NCI-H146 (cell line): ENCODE measurements around the gene COL4A5.

Experiments
- DNase-seq: peaks from one replicate; lab custom pipeline; 2025; lab: John Stamatoyannopoulos, UW

The COL4A5 gene

DNA sequence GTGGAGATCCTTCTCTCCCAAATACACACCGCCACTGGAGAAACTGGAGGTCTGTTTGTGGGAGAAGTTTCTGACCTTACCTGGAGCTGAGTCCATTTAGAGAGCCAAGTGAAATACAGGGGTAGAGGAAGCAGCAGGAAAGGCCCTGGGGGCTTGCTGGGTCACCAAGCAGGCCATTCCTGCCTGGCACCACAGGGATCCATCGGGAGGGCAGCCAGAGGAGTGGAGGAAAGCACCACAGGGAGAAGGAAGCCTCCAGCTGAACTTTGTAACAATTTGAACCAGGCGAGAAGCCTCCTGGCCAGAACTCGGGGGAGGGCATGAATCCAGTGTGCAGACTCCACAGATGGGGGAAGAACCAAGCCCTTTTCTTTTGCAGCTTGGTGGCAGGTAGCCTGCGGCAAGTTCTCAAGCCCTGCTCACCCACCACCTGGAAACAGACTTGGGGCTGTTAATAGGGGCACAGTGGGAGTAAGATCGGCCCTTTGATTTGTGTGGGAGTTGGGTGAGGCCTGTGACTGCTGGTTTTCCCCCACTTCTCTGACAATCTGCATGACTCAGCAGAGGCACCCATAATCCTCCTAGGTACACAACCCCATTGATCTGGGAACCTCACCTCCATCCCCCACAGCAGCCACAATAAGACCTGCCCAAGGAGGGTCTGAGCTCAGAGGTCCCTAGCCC lies 202.1 kb downstream of the COL4A5 start:
- no peak for DNase-seq

DNA sequence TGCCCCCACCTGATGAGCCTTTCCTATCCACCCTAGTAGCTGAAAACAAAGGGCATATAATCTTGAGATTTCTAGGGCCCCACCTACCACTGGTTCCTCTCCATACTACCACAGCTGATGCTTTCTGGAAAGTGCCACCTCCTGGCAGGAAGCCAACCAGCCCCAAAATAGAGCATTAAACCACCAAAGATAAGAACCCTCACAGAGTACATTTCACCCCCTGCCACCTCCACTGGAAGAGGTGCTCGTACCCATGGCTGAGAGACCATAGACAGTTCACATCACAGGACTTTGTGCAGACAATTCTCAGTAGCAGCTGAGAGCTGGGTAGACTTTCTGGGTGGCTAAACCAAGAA lies 202.6 kb downstream of the COL4A5 start:
- no peak for DNase-seq

DNA sequence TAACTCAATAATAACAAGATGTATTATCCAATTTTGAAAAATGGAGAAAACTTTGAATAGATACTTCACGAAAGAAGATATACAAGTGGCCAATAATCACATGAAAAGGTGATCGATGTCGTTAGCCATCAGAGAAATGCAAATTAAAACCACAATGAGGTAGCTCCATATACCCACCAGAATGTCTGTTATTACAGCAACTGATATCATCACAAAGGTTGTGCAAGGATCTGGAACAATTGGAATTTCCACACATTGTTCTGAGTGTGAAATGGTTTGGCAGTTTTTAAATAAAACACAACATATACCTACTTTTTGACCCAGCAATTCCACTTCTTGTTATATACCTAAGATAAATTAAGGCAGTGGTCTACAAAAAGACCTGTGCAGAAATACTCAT lies 225.1 kb downstream of the COL4A5 start:
- no peak for DNase-seq

DNA sequence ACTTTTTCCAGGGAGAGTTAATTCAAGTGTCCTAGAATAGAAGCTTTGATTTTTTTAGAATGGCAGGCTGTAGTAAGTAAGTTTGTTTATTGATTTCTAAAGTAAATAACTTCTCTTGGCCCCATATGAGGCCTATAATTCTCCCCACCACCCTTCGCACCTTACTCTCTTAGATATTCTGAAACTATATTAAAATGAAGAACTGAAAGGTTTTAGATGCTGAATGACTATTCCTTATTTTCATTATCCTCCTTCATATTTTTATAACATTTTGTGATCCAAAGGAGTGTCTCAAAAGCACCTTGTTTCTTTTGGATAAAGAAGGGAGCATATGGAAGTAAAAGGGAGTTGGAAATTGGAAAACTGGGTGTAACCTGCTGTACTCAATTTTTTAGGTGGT lies 226.5 kb downstream of the COL4A5 start:
- no peak for DNase-seq

DNA sequence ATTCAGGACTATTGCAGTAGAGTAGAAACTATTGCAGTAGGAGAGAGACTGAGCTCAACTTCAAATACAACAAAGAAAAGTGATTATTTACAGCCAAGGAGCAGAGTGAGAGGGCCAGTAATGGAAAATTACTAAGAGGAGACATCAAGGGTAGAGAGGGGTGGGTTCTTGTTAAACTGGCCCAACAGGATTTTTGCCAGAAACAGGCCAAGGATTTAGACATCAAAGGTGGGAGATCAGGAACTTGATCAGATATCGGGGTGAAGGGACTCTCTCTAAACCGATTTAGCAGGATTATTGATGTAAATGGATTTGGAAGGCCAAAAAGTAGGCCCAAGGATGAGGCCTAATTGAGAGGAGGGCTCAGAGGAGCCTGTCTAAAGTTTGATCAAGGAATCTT lies 231.9 kb downstream of the COL4A5 start:
- DNase-seq: no peak

DNA sequence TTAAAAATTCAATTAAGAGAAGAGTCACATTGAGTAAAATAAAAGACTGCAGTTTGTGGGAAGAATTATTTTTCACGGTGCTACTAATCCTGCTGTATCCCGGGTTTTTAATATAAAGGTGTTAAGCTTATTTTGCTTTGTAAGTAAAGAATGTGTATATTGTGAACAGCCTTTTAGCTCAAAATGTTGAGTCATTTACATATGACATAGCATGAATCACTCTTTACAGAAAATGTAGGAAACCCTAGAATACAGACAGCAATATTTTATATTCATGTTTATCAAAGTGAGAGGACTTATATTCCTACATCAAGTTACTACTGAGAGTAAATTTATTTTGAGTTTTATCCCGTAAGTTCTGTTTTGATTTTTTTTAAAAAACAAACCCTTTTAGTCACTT lies 257.1 kb downstream of the COL4A5 start:
- DNase-seq: no peak

DNA sequence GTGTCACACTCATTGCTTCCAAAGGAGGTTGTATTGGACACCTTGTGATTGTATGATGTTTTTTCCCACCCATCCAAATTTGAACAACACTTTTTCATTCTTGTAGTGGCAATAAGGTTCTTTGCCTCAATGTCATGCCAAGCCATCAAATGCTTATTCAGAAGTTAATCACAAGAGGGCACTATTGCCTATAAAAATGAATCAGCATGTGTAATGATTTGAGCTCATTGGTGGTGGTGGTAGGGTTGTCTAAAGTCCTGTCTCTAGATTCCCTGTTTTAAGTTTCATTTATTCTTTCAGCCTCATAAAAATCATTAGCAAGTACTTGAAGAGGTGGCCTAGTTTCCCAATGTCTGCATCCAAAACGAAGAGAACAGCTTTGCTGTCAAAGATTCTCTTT lies 259.7 kb downstream of the COL4A5 start:
- DNase-seq: peak; percentile 19

DNA sequence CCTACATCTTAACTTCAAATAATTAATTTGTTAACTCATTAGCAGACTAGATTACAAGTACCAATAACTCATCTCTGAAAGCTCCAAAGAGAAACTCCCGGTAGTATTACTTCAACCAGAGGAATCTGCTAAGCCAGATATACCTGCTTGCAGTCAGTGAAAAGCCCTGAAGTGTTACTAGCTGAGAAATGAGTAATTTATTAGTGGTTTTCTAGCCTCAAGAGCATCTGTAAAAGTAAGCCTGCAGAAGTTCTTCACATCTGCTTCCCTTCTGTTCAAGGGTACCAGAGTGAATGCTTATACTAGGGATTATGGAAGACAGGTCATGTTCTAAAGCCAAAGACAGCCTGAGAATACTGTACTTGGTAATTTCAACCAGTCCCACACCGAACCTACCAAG lies 262.0 kb downstream of the COL4A5 start:
- DNase-seq: no peak

DNA sequence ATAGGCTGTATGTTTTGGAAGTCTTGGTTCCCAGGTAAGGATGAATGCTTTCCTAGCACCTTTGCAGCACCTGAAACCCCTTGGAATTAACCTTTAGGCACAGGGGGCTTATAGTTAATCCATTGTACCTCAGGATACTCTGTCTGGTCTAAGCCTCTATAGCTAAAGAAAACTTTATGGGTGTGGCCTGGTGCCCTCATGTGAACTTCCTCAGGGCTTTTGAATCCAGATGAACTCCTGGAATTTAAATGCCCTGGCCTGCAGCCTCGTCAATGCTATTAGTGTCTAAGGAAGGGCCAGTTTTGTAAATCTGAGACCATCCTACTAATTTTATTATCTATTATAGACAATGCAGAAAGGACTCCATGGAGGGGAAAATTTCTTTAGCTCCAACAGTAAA lies 262.9 kb downstream of the COL4A5 start:
- DNase-seq: no peak

DNA sequence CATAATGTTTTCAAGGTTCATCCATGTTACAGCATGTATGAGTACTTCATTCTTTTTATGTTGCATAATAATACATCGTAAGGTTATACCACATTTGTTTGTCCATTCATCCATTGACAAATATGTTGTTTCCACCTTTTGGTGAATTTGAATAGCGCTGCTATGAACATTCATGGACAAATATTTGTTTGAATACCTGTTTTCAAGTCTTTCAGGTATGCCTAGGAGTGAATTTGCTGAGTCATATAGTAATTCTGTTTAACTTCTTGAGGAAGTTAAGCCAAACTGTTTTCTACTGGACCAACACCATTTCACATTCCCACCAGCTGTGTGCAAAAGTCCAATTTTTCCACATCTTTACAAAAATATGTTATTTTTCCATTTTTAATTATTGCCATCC lies 265.2 kb downstream of the COL4A5 start:
- no peak for DNase-seq

DNA sequence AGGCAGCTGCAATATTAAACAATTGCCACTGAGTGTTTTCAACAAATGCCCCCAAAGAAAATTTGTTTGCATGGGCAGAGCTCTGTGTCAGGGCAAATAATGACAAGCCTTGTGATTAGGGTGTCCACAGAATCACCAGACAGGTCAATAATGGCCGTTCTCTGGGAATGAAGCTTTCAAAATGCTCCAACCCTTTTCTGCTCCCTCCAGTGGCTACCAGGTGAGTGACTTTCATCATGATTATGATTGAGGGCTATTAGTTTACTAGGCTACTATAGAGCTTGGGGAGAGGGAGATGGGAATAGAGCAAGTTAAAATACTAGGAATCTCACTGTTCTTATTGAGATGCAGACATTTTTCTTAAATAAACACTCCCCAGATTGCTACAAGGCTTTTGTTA lies 273.2 kb downstream of the COL4A5 start:
- no peak for DNase-seq

DNA sequence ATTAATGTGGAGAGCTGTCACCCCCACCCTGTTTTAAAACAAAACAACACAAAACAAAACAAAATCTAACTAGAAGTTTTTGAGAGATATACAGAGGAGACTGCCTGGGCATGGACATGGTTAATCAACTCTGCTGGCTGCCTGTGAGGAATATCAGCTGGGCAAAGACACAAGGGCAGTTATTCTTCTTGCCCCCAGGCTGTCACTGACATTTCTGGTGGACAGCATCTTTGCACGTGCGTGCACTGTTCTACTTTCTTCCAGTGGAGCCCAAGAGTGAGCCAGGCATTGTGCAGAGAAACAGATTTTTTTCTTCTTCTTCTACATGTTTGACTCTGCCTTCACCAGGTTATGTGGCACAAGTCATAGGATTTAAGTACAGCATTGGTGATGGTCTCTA lies 282.9 kb downstream of the COL4A5 start:
- DNase-seq: no peak

DNA sequence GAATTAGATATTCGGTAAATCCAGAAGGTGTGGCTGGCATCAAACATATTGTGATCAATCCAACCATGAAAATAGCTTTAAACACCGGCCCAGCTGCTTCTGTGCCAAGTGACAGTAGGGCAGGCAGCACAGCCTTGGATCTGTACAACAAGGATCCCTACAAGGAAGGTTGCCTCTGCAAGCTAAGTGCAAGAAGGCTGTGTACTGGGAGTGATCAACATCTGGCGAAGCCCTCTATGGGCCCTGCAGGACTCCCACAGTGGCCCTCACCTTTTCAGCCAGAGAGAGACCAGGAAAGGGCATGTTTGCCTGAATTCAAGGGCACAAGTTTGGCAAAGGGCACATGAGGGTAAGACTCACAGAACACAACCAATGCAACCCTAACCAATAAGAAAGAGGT lies 287.1 kb downstream of the COL4A5 start:
- DNase-seq: no peak

DNA sequence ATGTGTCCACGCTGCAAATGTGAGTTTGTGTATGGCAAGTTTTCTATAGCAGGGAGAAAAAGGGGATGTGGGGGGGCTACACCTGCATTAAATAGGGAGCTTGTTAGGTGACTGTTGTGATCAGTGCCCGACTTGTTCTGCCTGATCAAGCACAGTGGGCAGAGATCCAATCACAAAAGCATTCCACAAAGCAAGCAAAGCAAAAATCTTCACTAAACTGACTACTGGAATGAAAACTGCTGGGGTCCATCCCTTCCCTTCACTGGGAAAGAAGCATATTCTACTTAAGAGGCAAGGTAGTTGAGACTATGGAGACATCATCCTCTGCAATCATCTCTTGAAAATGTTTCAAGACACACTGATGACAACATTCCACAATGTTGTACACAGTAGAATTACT lies 291.5 kb downstream of the COL4A5 start:
- DNase-seq: no peak

DNA sequence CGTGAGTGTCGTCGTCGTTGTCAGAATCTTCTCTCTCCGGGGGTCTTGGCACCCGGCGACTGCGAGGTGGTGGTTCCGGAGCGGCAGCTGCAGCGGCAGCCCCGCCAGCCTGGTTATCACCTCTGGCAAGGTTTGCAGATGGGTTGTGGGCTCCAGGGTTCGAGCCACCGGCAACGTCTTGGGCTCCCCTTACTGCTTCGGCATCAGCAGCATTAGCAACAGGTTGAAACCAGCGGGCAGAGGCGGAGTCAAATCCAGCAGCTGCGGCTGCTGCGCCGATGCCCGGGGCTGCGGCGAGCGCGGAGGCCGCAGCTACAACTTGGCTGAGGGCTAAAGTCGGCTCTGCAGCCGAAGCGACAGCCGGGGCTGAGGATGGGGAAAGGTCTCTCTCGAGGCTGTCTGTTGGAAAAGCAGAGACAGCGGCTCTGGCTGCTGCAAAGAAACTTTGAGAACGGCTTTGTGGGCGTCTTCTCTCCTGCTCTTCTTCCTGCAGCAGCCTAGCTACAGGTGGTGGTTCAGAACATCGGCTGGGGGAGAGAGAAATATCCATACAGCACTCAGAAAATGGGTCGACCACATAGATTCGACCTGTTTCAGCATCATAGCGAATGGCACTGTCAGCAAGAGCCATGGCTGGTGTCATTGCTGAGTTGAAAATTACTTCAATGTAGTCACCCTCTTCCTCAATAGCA lies 293.1 kb downstream of the COL4A5 start:
- DNase-seq: no peak

DNA sequence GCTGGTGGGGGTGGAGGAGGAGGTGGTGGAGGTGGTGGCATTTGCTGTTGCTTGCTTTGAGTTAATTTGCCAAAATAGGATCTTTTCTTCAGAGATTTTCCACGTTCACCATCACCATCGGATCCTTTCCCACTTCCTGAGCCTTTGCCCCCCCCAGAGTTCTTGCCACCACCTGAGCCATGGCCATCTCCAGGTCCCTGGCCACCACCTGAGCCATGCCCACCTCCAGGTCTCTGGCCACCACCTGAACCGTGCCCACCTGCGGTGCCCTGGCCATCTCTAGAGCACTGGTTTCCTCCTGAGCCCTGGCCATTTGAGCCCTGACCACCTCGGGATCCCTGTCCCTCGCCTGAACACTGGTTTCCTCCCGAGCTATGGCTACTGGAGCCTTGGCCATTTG lies 294.8 kb downstream of the COL4A5 start:
- no peak for DNase-seq

DNA sequence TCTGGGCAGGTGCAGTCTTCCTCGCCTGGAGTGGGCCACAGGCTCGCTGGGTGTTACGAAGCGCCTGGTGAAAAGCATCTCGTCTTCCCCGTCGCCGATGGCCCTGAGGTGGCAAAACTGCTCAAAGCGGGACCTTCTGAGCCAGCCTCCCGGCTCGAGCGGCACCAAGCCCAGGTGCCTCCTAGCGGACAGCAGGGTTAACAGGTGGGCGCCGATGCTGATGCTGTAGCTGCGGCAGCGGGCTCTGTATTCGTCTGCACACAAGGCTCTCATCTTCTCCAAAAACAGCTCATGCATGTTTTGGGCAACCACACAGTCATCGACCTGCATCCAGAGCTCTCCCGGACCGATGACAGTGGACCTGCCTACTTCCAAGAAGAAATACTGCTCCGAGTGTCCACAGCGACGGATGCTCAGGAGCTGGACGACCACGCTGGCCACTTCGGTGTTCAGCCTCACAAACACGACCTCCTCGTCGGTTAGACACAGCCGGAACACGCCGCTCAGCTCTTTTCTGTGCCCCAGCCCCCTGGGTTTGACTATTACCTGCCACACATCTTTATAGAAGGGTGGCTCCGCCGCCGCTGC lies 295.5 kb downstream of the COL4A5 start:
- DNase-seq: peak; percentile 62

DNA sequence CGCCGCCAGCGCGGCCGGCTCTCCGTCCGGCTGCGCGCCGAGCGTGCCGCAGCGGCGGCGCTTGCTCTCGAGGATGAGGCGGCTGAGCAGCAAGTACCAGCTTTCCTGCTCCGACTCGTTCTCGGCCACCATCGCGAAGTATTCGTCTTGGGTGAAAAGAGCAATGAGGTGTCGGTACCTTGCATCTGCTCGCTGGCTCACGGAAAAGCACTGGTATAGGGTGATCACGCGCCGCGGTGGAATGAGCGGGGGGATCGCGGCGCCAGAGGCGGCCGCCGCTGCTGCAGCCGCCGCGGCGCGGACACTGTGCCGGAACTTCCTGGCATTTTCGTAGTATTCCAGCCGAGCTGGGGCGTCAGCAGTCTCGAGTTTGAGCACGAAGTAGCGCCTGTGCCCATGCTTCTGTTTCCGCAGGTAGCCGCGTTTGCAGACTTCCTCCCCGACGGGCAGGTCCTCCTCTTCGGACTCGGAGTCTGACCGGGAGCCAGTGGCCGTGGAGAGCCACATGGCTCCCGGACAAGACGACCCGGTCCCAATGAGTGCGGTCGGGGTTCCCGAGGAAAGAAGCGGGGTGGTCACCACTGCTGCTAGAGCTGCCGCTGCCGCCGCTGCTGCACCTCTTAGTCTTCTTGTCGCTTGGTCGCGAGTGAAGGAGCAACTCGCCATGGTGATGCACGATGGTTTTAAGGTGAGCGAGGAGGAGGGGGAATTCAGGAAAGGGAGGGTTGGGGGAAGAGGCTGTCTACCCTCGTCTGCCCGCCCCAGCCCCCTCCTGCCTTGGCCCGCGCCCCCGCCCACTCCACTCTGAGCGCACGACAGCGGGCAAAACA lies 296.3 kb downstream of the COL4A5 start:
- peak; percentile 35 for DNase-seq

DNA sequence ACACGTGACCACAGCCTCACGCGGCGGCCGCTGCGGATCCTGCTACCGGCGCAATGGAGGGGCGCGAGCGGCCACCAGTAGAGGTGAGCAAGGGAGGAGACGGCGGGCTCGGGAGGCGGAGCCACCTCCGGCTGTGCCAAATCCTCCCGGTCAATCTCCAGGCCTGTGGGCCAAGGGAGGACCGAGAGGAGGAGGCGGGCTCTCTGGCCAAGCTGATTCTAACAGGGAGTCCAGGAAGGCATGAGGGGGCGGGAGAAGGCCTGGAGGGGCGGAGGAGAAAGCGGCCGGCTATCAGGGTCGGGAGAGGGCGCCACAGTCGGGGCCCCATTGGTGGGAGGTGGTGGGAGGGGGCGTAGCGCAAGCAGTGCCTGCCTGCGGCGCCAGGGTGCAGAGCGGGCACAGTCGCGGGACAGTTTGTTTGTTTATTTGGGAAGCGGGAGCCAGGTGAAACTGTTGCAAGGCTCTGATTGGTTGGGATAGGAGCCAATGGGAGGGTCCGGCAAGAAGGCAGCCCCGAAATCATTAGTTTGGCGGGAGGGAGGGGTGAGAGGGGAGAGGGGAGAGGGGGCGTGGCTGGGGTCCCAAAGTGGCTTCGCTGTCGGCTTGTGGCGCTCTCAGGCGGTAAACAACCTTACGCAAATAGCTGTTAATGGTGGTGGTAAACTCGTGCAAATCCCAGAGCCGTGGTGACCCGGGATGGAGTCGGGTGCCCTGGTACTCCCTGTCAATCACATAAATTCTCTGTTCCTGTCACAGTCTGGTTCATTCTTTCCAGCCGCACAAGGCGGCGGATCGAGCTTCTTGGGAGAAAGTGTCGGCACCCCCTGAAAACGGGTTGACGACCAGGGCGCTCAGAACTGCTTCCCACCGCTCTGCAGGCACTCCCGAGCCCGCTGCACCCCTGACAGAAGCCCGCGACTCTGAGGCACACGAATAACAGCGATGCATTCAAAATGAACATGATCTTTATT lies 297.2 kb downstream of the COL4A5 start, which contains the start of gene IRS4:
TSS of gene IRS4 (minus strand) at position 55 of the 971 bp plus-strand sequence.
- DNase-seq: peak; percentile 80

DNA sequence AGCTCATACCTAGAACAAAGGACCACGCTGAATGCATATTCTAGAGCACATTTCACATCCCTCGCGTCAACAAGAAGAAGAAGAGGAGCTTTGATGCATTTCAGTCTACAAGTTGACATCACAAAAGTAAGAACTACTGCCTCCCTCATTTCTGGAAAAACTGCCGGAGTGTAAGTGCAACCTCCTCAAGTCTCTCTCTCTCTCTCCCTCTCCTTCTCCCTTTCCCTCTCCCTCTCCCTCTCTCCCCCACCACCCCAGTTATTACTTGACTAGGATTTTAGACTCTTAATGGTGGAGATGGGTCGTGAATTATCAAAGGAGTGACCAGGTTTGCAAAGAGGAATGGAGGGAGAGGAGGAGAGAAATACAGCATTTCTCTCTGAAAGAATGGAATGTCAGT lies 298.1 kb downstream of the COL4A5 start:
- DNase-seq: no peak

DNA sequence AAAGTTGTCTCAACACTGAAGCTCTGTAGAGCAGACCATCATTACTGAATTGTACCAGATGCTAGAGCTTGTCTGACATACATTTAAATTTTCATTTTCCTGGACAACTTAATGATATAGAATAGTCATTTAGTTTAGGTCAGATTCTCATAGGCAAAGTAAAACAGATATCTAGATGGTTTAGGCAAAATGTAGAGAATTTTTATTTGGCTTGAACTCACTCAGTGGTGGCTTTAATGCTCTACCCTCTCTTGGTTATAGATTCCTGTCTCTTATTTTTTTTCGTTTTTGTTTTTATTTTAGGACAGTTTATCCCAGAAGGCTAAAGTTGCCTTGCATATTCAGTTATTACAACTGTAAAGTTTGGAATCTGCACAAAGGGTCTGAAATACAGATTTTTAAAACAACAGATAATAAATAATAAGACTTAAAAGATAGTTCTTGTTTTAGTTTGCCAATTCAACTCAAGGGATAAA lies 300.7 kb downstream of the COL4A5 start:
- no peak for DNase-seq
